B cell (primary cell): ENCODE data around the gene RMND1. TPM values are rescaled to one million over a fixed set of nuclear protein-coding genes. Genes with fewer than 3 reads are reported as not detected.

ENCODE experiments used
- ATAC-seq: fragments of 200-7000 bp; cut with Tn5 transposase; one replicate; pipeline ENCODE4 v1.10.0; 2021; ENCODE audit warnings: low read depth, mild to moderate bottlenecking, moderate number of reproducible peaks, moderate library complexity
- CTCF ChIA-PET: fragments of 350-600 bp; sonication (Branson Sonifier 250); formaldehyde crosslinking; loops from one replicate; lab custom pipeline; 2021; ENCODE audit warnings: antibody characterized with exemption, inconsistent platforms; lab: Charles Lee
- POLR2A ChIA-PET: fragments of 350-600 bp; sonication (Branson Sonifier 250); formaldehyde crosslinking; loops from one replicate; lab custom pipeline; 2021; ENCODE audit warnings: antibody characterized with exemption; lab: Charles Lee
- DNase-seq: peaks from one replicate; pipeline ENCODE4 v3.0.0; 2013
- H2AFZ ChIP-seq: 2 replicates; pipeline ENCODE4 v1.6.1; 2012; ENCODE audit warnings: mild to moderate bottlenecking, low read depth, low read length; ENCODE audit not compliant: insufficient read depth, poor library complexity, severe bottlenecking
- H3K27ac ChIP-seq, 2 donors: 1 replicate in 1 of 2; 2 replicates in 1 of 2; pipeline ENCODE4 v1.5.1; 2012 to 2013; ENCODE audit warnings: low read length in 2 of 2, mild to moderate bottlenecking in 2 of 2, moderate library complexity in 1 of 2
- H3K27me3 ChIP-seq, 4 experiments: fragments of 200-600 bp in 1 of 4; sonication (generic) in 1 of 4; replicated peaks in 1 of 4; 1 replicate in 2 of 4; 2 replicates in 2 of 4; pipeline versions ENCODE4 v1.6.1 to v1.7.0; 2013 to 2016; ENCODE audit warnings: low read length in 3 of 4, mild to moderate bottlenecking in 2 of 4, mixed read lengths in 1 of 4, moderate library complexity in 1 of 4; ENCODE audit not compliant: insufficient read depth in 4 of 4, control insufficient read depth in 3 of 4; ENCODE audit errors: control extremely low read depth in 1 of 4
- H3K36me3 ChIP-seq, 2 experiments: replicated peaks in 1 of 2; 1 replicate in 1 of 2; 2 replicates in 1 of 2; pipeline versions ENCODE4 v1.6.1 to v1.7.1; 2013; ENCODE audit warnings: low read length in 1 of 2; ENCODE audit not compliant: insufficient read depth in 2 of 2, control insufficient read depth in 1 of 2; ENCODE audit errors: control extremely low read depth in 1 of 2, extremely low read depth in 1 of 2
- H3K4me1 ChIP-seq, 2 donors: fragments of 200-600 bp in 1 of 2; sonication (generic) in 1 of 2; 1 replicate in 1 of 2; 2 replicates in 1 of 2; pipeline versions ENCODE4 v1.5.1 to v1.6.1; 2013 to 2017; ENCODE audit warnings: low read length in 2 of 2; ENCODE audit not compliant: control insufficient read depth in 2 of 2, insufficient read depth in 2 of 2
- H3K4me2 ChIP-seq: replicated peaks from 2 replicates; pipeline ENCODE3; 2012; ENCODE audit warnings: mild to moderate bottlenecking, low read depth, low read length; ENCODE audit not compliant: poor library complexity, severe bottlenecking
- H3K4me3 ChIP-seq, 5 experiments: fragments of 200-600 bp in 1 of 5; sonication (generic) in 1 of 5; 1 replicate in 3 of 5; 2 replicates in 2 of 5; pipeline versions ENCODE4 v1.5.1 to v1.7.0; 2011 to 2016; ENCODE audit warnings: low read length in 4 of 5, mild to moderate bottlenecking in 4 of 5, low read depth in 2 of 5, control low read depth in 1 of 5, moderate library complexity in 1 of 5; ENCODE audit not compliant: insufficient read depth in 1 of 5; ENCODE audit errors: control extremely low read depth in 1 of 5, extremely low read depth in 1 of 5
- H3K79me2 ChIP-seq: fragments of 200-600 bp; sonication (generic); one replicate; pipeline ENCODE4 v1.6.0; 2016; ENCODE audit warnings: low read length; ENCODE audit not compliant: control insufficient read depth, insufficient read depth
- H3K9ac ChIP-seq: fragments of 200-600 bp; sonication (generic); 2 replicates; pipeline ENCODE4 v1.6.1; 2017; ENCODE audit warnings: mild to moderate bottlenecking, low read length, moderate library complexity
- H3K9me3 ChIP-seq, 3 donors: one replicate each; pipeline versions ENCODE4 v1.6.1 to v1.7.1; 2013; ENCODE audit warnings: low read length in 2 of 3; ENCODE audit not compliant: control insufficient read depth in 2 of 3, insufficient read depth in 1 of 3; ENCODE audit errors: control extremely low read depth in 1 of 3
- H4K20me1 ChIP-seq: 2 replicates; pipeline ENCODE4 v1.6.0; 2012; ENCODE audit warnings: mild to moderate bottlenecking, low read length; ENCODE audit not compliant: insufficient read depth, control insufficient read depth, poor library complexity, severe bottlenecking
- H3K27ac Mint-ChIP-seq: one replicate; pipeline ENCODE4 v1.8.0; 2021; ENCODE audit warnings: mixed read lengths
- H3K27me3 Mint-ChIP-seq: one replicate; pipeline ENCODE4 v1.8.0; 2021; ENCODE audit warnings: mixed read lengths
- H3K4me1 Mint-ChIP-seq: one replicate; pipeline ENCODE4 v1.8.0; 2021; ENCODE audit warnings: mixed read lengths
- H3K4me3 Mint-ChIP-seq: one replicate; pipeline ENCODE4 v1.8.0; 2021; ENCODE audit warnings: mixed read lengths
- H3K9me3 Mint-ChIP-seq: one replicate; pipeline ENCODE4 v1.8.0; 2022; ENCODE audit warnings: mixed read lengths; ENCODE audit not compliant: insufficient read depth
- CTCF ChIP-seq: fragments of 200-600 bp; IDR thresholded peaks from one replicate; pipeline ENCODE4 v1.8.0; 2022; ENCODE audit warnings: antibody characterized with exemption, mild to moderate bottlenecking
- EZH2 ChIP-seq: IDR thresholded peaks from 2 replicates; pipeline ENCODE4 v1.6.1; 2012; ENCODE audit warnings: borderline replicate concordance, low read depth, mild to moderate bottlenecking, moderate library complexity, low read length; ENCODE audit not compliant: insufficient read depth, poor library complexity, severe bottlenecking
- WGBS: methylation state at CpG from one replicate; pipeline ENCODE4 v1.1.5; 2013; ENCODE audit warnings: missing lambda C conversion rate; ENCODE audit not compliant: insufficient coverage; 5-methylcytosine and 5-hydroxymethylcytosine counted together
- intact Hi-C: fragments of 100-400 bp; cut with micrococcal nuclease; formaldehyde crosslinking; loops from one replicate; pipeline ENCODE4 v1.10.0; 2022
- polyA plus RNA-seq: library from polyadenylated mRNA; depleted of rRNA; stranded (reverse); fragments of >200 nt; gene quantifications from 2 replicates; pipeline ENCODE4 v1.2.3, GENCODE V29; 2012
- total RNA-seq, 2 donors: library from RNA; stranded (reverse); fragments of 120-200 nt in 1 of 2; gene quantifications; 1 replicate in 1 of 2; 2 replicates in 1 of 2; pipeline versions ENCODE4 v1.2.3 to v1.2.4, GENCODE V29; 2013 to 2022

Gene RMND1
- total and polyA plus RNA-seq, 2 donors (not counting 1 experiment from before 2014, with no cell fraction given), result 4.3 to 15.7 TPM

GRCh38 chr6:151434369-151434768 lies 17.6 kb downstream of the RMND1 start:
- ChIA-PET CTCF (no interaction called here), POLR2A (no interaction called here)
- no peak overlapping the region for H3K4me3 ChIP-seq
- H3K4me2 ChIP-seq, result no peak overlapping the region
- Mint-ChIP-seq H3K27me3 (no peaks in the 10 kb centered on the region), H3K9me3 (no peaks in the 10 kb centered on the region), H3K4me3 (no peak overlapping the region), H3K4me1 (peaks cover 11% of the 10 kb centered on the region), H3K27ac (peak overlapping the region; percentile 37)
- no peak overlapping the region for H2AFZ ChIP-seq
- H3K9ac ChIP-seq, result no peak overlapping the region
- H4K20me1 ChIP-seq, result no peaks in the 10 kb centered on the region
- H3K4me1 ChIP-seq, result no peaks in the 10 kb centered on the region
- WGBS, result 31% methylated on average over 1 of the region's 2 CpGs
- TF ChIP-seq EZH2, result no peak
- no peak for TF ChIP-seq CTCF
- H3K9me3 ChIP-seq, result no peaks in the 10 kb centered on the region
- H3K36me3 ChIP-seq, result peaks cover 17 to 39% of the 10 kb centered on the region in 2 experiments
- H3K27me3 ChIP-seq, result no peaks in the 10 kb centered on the region
- no peaks in the 10 kb centered on the region for H3K79me2 ChIP-seq
- intact Hi-C loops, result no loop called here
- DNase-seq (no peak), ATAC-seq (no peak)
- H3K27ac ChIP-seq, result no peak overlapping the region

- Mint-ChIP-seq H3K4me3 (no peak overlapping the region), H3K27me3 (no peaks in the 10 kb centered on the region), H3K27ac (no peak overlapping the region), H3K9me3 (no peaks in the 10 kb centered on the region), H3K4me1 (peaks cover 7% of the 10 kb centered on the region)
- Histone ChIP-seq H3K4me2 (no peak overlapping the region), H3K9ac (no peak overlapping the region), H3K79me2 (no peaks in the 10 kb centered on the region), H3K4me3 (no peak overlapping the region), H2AFZ (no peak overlapping the region), H3K27ac (no peak overlapping the region), H3K27me3 (no peaks in the 10 kb centered on the region), H3K9me3 (no peaks in the 10 kb centered on the region), H3K4me1 (no peaks in the 10 kb centered on the region), H4K20me1 (no peaks in the 10 kb centered on the region), H3K36me3 (peaks cover 22 to 41% of the 10 kb centered on the region in 2 experiments)
- intact Hi-C loops, result no loop called here
- ATAC-seq, result no peak
- WGBS, result 95% methylated on average over 2 of the region's 4 CpGs
- no peak for DNase-seq
- ChIA-PET POLR2A (no interaction called here), CTCF (interaction anchor here (1.5 kb wide), 1 partner anchor 8 kb away, joined by 3 read pairs; no protein-coding TSS in a partner anchor)
- no peak for TF ChIP-seq EZH2
- TF ChIP-seq CTCF, result no peak
These were observed 19.3 kb downstream of the RMND1 start for GRCh38 chr6:151432651-151433050.
